ENCODE measurements around the gene HOXB3. TPM values are rescaled to one million over a fixed set of nuclear protein-coding genes. Genes with fewer than 3 reads are reported as not detected.
A peak's percentile ranks its signal among the peaks of the same experiment; 100 is the strongest.

The HOXB3 gene
- total RNA-seq, 2 donors from 2014 or later: 16.0 to 23.6 TPM

GRCh38 chr17:48615047-48615962, 25.3 kb upstream of the HOXB3 start, which contains the start of gene HOXB8:
TSS of gene HOXB8 (minus strand) at chr17:48615292. CDS start at chr17:48614704, 588 bp downstream.
- intact Hi-C loops (cut with DNase I): no loop called here
- no peak for DNase-seq (ENCODE audit: low spot score)

- intact Hi-C loops (cut with DNase I): no loop called here
- no peak for DNase-seq (ENCODE audit: low spot score)
These were observed 24.0 kb upstream of the HOXB3 start for GRCh38 chr17:48613862-48614694.

GRCh38 chr17:48612854-48613691, 23.0 kb upstream of the HOXB3 start:
- no peak for DNase-seq (ENCODE audit: low spot score)
- intact Hi-C loops (cut with DNase I): no loop called here

GRCh38 chr17:48612456-48612853, 22.4 kb upstream of the HOXB3 start:
- intact Hi-C loops (cut with DNase I): no loop called here
- DNase-seq (ENCODE audit: low spot score): no peak

- no peak for DNase-seq (ENCODE audit: low spot score)
- intact Hi-C loops (cut with DNase I): no loop called here
These were observed 21.8 kb upstream of the HOXB3 start for GRCh38 chr17:48611681-48612455.

- intact Hi-C loops (cut with DNase I): no loop called here
- no peak for DNase-seq (ENCODE audit: low spot score)
These were observed 21.2 kb upstream of the HOXB3 start for GRCh38 chr17:48611213-48611612.

GRCh38 chr17:48610282-48611211, 20.5 kb upstream of the HOXB3 start, which contains the start of gene HOXB7:
TSS of gene HOXB7 (minus strand) at chr17:48611017. CDS start at chr17:48610918, 99 bp downstream.
- DNase-seq (ENCODE audit: low spot score): peak; percentile 94
- intact Hi-C loops (cut with DNase I): no loop called here

- intact Hi-C loops (cut with DNase I): no loop called here
- no peak for DNase-seq (ENCODE audit: low spot score)
These were observed 19.8 kb upstream of the HOXB3 start for GRCh38 chr17:48609759-48610281.

- intact Hi-C loops (cut with DNase I): no loop called here
- no peak for DNase-seq (ENCODE audit: low spot score)
These were observed 19.0 kb upstream of the HOXB3 start for GRCh38 chr17:48609033-48609432.

- DNase-seq (ENCODE audit: low spot score): no peak
- intact Hi-C loops (cut with DNase I): no loop called here
These were observed 18.4 kb upstream of the HOXB3 start for GRCh38 chr17:48608494-48608834.

GRCh38 chr17:48606892-48607614, 17.0 kb upstream of the HOXB3 start:
- intact Hi-C loops (cut with DNase I): no loop called here
- no peak for DNase-seq (ENCODE audit: low spot score)

GRCh38 chr17:48605991-48606891, 16.2 kb upstream of the HOXB3 start:
- intact Hi-C loops (cut with DNase I): no loop called here
- no peak for DNase-seq (ENCODE audit: low spot score)

- DNase-seq (ENCODE audit: low spot score): no peak
- intact Hi-C loops (cut with DNase I): no loop called here
These were observed 15.4 kb upstream of the HOXB3 start for GRCh38 chr17:48605409-48605919.

- DNase-seq (ENCODE audit: low spot score): no peak
- intact Hi-C loops (cut with DNase I): no loop called here
These were observed 14.8 kb upstream of the HOXB3 start, which contains the start of gene HOXB6 for GRCh38 chr17:48604770-48605329. TSS of gene HOXB6 (minus strand) at chr17:48604986. CDS start at chr17:48598150, 6,836 bp downstream.
